ENCODE measurements around the gene MED12.

DNA sequence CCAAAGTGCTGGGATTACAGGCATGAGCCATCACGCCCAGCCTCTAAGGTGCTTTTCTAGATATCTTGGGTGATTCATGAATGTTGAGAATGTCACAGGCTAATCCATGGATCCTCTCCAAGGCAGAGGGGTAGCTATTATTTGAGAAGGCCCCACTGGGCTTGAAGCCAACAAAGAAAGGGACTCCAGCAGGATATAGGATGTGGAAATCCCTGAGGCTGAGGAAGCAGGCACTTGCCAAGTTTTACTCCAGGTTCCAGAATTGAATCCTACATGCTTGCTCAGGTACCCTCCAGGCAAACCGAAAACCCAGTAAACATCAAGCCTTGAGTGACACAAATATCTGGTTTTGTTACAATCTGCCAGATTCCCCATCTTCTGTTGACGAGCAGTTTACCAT, 42.1 kb downstream of the MED12 start:
- TF ChIP-seq, protein P1, sequence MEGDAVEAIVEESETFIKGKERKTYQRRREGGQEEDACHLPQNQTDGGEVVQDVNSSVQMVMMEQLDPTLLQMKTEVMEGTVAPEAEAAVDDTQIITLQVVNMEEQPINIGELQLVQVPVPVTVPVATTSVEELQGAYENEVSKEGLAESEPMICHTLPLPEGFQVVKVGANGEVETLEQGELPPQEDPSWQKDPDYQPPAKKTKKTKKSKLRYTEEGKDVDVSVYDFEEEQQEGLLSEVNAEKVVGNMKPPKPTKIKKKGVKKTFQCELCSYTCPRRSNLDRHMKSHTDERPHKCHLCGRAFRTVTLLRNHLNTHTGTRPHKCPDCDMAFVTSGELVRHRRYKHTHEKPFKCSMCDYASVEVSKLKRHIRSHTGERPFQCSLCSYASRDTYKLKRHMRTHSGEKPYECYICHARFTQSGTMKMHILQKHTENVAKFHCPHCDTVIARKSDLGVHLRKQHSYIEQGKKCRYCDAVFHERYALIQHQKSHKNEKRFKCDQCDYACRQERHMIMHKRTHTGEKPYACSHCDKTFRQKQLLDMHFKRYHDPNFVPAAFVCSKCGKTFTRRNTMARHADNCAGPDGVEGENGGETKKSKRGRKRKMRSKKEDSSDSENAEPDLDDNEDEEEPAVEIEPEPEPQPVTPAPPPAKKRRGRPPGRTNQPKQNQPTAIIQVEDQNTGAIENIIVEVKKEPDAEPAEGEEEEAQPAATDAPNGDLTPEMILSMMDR (IDR thresholded peaks at IDR 0.05; ENCODE audit: insufficient read depth, low read length, poor library complexity, severe bottlenecking): no peak
- no peak for TF ChIP-seq EZH2phosphoT487 (conservative IDR thresholded peaks at IDR 0.05; ENCODE audit: low read length)

All from SU-DHL-6 (cell line).